Neural cell (in vitro differentiated cells): ENCODE results near the gene NAGA. TPM values are rescaled to one million over a fixed set of nuclear protein-coding genes. Genes with fewer than 3 reads are reported as not detected.

ENCODE experiments used
- H2AFZ ChIP-seq: fragments of 200-600, 300-800 bp; sonication (generic), shearing (Covaris generic); 2 replicates; pipeline ENCODE4 v1.6.0; 2014; ENCODE audit warnings: low read depth, mild to moderate bottlenecking, antibody characterized with exemption, low read length, moderate library complexity
- H3F3A ChIP-seq: fragments of 200-600 bp; shearing (Covaris generic); 2 replicates; pipeline ENCODE4 v1.6.1; 2016; ENCODE audit warnings: mild to moderate bottlenecking, moderate library complexity, mixed read lengths, antibody characterized with exemption, low read length; ENCODE audit not compliant: insufficient read depth, poor library complexity, severe bottlenecking
- H3K27ac ChIP-seq: fragments of 200-600, 300-800 bp; sonication (generic), shearing (Covaris generic); 2 replicates; pipeline ENCODE4 v1.5.1; 2014; ENCODE audit warnings: mild to moderate bottlenecking, low read length, moderate library complexity
- H3K27me3 ChIP-seq: fragments of 300-800, 200-600 bp; sonication (generic), shearing (Covaris generic); 2 replicates; pipeline ENCODE4 v1.6.0; 2014; ENCODE audit warnings: mild to moderate bottlenecking, low read depth, low read length, moderate library complexity; ENCODE audit not compliant: insufficient read depth
- H3K36me3 ChIP-seq: fragments of 300-800, 200-600 bp; sonication (generic), shearing (Covaris generic); 2 replicates; pipeline ENCODE4 v1.5.1; 2014; ENCODE audit warnings: mild to moderate bottlenecking, antibody characterized with exemption, low read length, moderate library complexity; ENCODE audit not compliant: insufficient read depth
- H3K4me2 ChIP-seq: fragments of 300-800, 200-600 bp; sonication (generic), shearing (Covaris generic); 2 replicates; pipeline ENCODE4 v1.6.0; 2014; ENCODE audit warnings: mild to moderate bottlenecking, low read length
- H3K4me3 ChIP-seq: fragments of 300-800, 200-600 bp; sonication (generic), shearing (Covaris generic); 2 replicates; pipeline ENCODE4 v1.5.1; 2014; ENCODE audit warnings: mild to moderate bottlenecking, low read length, moderate library complexity
- H3K79me2 ChIP-seq: fragments of 200-600 bp; shearing (Covaris generic); replicated peaks from 2 replicates; pipeline ENCODE4 v1.6.0; 2014; ENCODE audit warnings: mild to moderate bottlenecking, low read length, moderate library complexity; ENCODE audit not compliant: insufficient read depth
- H3K9ac ChIP-seq: fragments of 300-800, 200-600 bp; sonication (generic), shearing (Covaris generic); 2 replicates; pipeline ENCODE4 v1.6.1; 2016; ENCODE audit warnings: mild to moderate bottlenecking, low read length, mixed read lengths
- H3K9me2 ChIP-seq: fragments of 200-600 bp; shearing (Covaris generic); 2 replicates; pipeline ENCODE4 v1.6.1; 2016; ENCODE audit warnings: mild to moderate bottlenecking, low read length, mixed read lengths; ENCODE audit not compliant: insufficient read depth
- H3K9me3 ChIP-seq: fragments of 200-600, 300-800 bp; sonication (generic), shearing (Covaris generic); 2 replicates; pipeline ENCODE4 v1.6.1; 2016; ENCODE audit warnings: mild to moderate bottlenecking, mixed run types, low read length, moderate library complexity, mixed read lengths
- H4K20me1 ChIP-seq: fragments of 200-600 bp; shearing (Covaris generic); 2 replicates; pipeline ENCODE4 v1.6.1; 2016; ENCODE audit warnings: mild to moderate bottlenecking, mixed run types; ENCODE audit not compliant: insufficient read depth
- EP300 ChIP-seq: fragments of 450-650 bp; conservative IDR thresholded peaks from 2 replicates; pipeline ENCODE4 v1.6.1; 2014; ENCODE audit warnings: antibody characterized with exemption, mild to moderate bottlenecking, moderate library complexity; ENCODE audit not compliant: poor library complexity, severe bottlenecking
- EZH2 ChIP-seq: fragments of 200-600, 300-800 bp; shearing (Covaris generic), sonication (generic); IDR thresholded peaks from 2 replicates; pipeline ENCODE4 v1.6.1; 2014; ENCODE audit warnings: antibody characterized with exemption, low read length, borderline replicate concordance, mild to moderate bottlenecking; ENCODE audit not compliant: insufficient read depth, poor library complexity, severe bottlenecking
- MXI1 ChIP-seq: fragments of 450-650 bp; conservative IDR thresholded peaks from 2 replicates; pipeline ENCODE4 v1.6.1; 2014; ENCODE audit warnings: antibody characterized with exemption, mild to moderate bottlenecking; ENCODE audit not compliant: poor library complexity, severe bottlenecking
- POLR2AphosphoS5 ChIP-seq: IDR thresholded peaks from 2 replicates; pipeline ENCODE4 v1.6.1; 2012
- RAD21 ChIP-seq: fragments of 450-650 bp; conservative IDR thresholded peaks from 2 replicates; pipeline ENCODE4 v1.6.1; 2014; ENCODE audit warnings: antibody characterized with exemption, mild to moderate bottlenecking, moderate library complexity
- SMC3 ChIP-seq: fragments of 450-650 bp; conservative IDR thresholded peaks from 2 replicates; pipeline ENCODE4 v1.6.1; 2014; ENCODE audit warnings: antibody characterized with exemption, mild to moderate bottlenecking, moderate library complexity; ENCODE audit not compliant: poor library complexity
- TAF1 ChIP-seq: IDR thresholded peaks from 2 replicates; pipeline ENCODE4 v1.6.1; 2012; ENCODE audit warnings: low read depth
- polyA plus RNA-seq: library from polyadenylated mRNA; depleted of rRNA; stranded (reverse); fragments of >200 nt; gene quantifications from 2 replicates; pipeline ENCODE4 v1.2.3, GENCODE V29; 2014
- TF ChIP-seq, protein P1 (sequence below): IDR thresholded peaks from 2 replicates; pipeline ENCODE4 v1.6.1; 2012; ENCODE audit warnings: borderline replicate concordance
- TF ChIP-seq, protein P2 (sequence below): fragments of 450-650 bp; IDR thresholded peaks from 2 replicates; pipeline ENCODE4 v1.5.1; 2014; ENCODE audit warnings: antibody characterized with exemption, mild to moderate bottlenecking, moderate library complexity; ENCODE audit not compliant: poor library complexity, severe bottlenecking

NAGA gene
- polyA plus RNA-seq, 1 donor from 2014 or later = 8.8 TPM

DNA sequence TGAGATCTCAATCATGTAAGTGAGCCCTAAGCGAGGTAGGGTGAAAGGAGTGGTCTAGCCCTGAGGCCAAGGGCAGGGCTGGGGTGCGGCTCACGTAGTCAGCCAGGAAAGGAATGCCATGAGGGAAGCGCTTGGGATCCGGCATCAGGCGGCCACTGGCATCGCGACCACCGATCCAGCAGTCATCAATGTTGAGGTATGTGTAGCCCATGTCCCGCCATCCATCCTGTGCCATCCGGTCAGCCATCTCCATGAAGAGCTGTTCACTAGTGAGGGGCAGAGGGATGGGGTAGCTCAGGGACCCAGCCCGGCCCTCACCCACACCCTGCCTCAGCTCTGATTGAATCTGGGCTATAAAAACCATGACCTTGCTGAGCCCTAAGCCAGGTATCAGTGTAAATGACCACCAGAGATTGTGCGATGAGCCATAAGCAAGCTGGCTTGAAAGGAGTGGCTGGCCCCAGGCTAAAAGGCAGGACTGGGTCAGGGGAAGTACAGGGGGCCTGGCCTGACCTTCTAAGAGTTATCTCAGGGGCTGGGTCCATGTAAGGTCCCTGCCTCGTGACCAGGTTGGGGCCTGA is 2.9 kb downstream of the NAGA start:
- Histone ChIP-seq H2AFZ (no peak overlapping the region), H3K4me2 (no peak overlapping the region), H3F3A (no peaks in the 10 kb centered on the region), H3K4me3 (no peak overlapping the region), H3K9me3 (no peaks in the 10 kb centered on the region), H3K27ac (no peak overlapping the region), H3K36me3 (no peaks in the 10 kb centered on the region), H3K9me2 (no peaks in the 10 kb centered on the region), H4K20me1 (no peaks in the 10 kb centered on the region), H3K9ac (no peak overlapping the region), H3K79me2 (no peaks in the 10 kb centered on the region), H3K27me3 (no peaks in the 10 kb centered on the region)
- TF ChIP-seq MXI1 (no peak), EZH2 (no peak), SMC3 (no peak), RAD21 (no peak), TAF1 (no peak), EP300 (no peak)

DNA sequence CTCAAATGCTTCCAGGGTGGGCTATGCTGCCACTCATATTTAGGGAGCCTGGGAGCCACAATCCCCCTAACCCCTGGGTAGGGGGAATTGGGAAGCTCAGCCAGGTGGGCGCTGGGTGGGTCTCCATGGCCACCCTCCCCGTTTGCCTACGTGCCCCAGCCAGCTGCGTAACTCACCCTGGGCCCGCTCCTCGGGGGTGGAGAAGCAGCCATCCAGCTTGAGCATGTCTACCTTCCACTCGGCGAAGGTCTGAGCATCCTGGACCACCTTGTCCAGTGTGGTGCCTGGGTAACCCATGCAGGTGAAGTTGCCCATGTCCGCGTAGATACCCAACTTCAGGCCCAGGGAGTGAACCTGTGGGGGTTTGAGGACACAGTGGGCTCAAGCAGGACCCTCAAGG is 3.7 kb downstream of the NAGA start:
- no peak overlapping the region for H2AFZ ChIP-seq
- H3K9ac ChIP-seq = no peak overlapping the region
- H3K4me3 ChIP-seq = no peak overlapping the region
- H3K27ac ChIP-seq = no peak overlapping the region
- no peaks in the 10 kb centered on the region for H3K27me3 ChIP-seq
- no peaks in the 10 kb centered on the region for H3K9me2 ChIP-seq
- H3K36me3 ChIP-seq = no peaks in the 10 kb centered on the region
- no peaks in the 10 kb centered on the region for H4K20me1 ChIP-seq
- no peaks in the 10 kb centered on the region for H3F3A ChIP-seq
- no peaks in the 10 kb centered on the region for H3K9me3 ChIP-seq
- TF ChIP-seq SMC3 = no peak
- no peak for TF ChIP-seq EZH2
- TF ChIP-seq, protein P1, sequence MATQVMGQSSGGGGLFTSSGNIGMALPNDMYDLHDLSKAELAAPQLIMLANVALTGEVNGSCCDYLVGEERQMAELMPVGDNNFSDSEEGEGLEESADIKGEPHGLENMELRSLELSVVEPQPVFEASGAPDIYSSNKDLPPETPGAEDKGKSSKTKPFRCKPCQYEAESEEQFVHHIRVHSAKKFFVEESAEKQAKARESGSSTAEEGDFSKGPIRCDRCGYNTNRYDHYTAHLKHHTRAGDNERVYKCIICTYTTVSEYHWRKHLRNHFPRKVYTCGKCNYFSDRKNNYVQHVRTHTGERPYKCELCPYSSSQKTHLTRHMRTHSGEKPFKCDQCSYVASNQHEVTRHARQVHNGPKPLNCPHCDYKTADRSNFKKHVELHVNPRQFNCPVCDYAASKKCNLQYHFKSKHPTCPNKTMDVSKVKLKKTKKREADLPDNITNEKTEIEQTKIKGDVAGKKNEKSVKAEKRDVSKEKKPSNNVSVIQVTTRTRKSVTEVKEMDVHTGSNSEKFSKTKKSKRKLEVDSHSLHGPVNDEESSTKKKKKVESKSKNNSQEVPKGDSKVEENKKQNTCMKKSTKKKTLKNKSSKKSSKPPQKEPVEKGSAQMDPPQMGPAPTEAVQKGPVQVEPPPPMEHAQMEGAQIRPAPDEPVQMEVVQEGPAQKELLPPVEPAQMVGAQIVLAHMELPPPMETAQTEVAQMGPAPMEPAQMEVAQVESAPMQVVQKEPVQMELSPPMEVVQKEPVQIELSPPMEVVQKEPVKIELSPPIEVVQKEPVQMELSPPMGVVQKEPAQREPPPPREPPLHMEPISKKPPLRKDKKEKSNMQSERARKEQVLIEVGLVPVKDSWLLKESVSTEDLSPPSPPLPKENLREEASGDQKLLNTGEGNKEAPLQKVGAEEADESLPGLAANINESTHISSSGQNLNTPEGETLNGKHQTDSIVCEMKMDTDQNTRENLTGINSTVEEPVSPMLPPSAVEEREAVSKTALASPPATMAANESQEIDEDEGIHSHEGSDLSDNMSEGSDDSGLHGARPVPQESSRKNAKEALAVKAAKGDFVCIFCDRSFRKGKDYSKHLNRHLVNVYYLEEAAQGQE = no peak
- no peak for TF ChIP-seq RAD21
- no peak for TF ChIP-seq EP300
- TF ChIP-seq, protein P2, sequence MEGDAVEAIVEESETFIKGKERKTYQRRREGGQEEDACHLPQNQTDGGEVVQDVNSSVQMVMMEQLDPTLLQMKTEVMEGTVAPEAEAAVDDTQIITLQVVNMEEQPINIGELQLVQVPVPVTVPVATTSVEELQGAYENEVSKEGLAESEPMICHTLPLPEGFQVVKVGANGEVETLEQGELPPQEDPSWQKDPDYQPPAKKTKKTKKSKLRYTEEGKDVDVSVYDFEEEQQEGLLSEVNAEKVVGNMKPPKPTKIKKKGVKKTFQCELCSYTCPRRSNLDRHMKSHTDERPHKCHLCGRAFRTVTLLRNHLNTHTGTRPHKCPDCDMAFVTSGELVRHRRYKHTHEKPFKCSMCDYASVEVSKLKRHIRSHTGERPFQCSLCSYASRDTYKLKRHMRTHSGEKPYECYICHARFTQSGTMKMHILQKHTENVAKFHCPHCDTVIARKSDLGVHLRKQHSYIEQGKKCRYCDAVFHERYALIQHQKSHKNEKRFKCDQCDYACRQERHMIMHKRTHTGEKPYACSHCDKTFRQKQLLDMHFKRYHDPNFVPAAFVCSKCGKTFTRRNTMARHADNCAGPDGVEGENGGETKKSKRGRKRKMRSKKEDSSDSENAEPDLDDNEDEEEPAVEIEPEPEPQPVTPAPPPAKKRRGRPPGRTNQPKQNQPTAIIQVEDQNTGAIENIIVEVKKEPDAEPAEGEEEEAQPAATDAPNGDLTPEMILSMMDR = no peak
- no peak for TF ChIP-seq MXI1
- TF ChIP-seq TAF1 = no peak
- TF ChIP-seq POLR2AphosphoS5 = no peak
- H3K4me2 ChIP-seq = no peak overlapping the region
- H3K79me2 ChIP-seq = no peaks in the 10 kb centered on the region
